Loucy (cell line): ENCODE data around the gene DISC1.

Experiments used
- CTCF ChIP-seq: fragments of 200-600 bp; sonication (generic); conservative IDR thresholded peaks from 2 replicates; pipeline ENCODE4 v1.5.1; 2014; ENCODE audit warnings: mild to moderate bottlenecking, antibody characterized with exemption, low read length
- EZH2phosphoT487 ChIP-seq: fragments of 200-600 bp; IDR thresholded peaks from 2 replicates; pipeline ENCODE4 v1.6.1; 2018; ENCODE audit warnings: antibody characterized with exemption, mild to moderate bottlenecking, moderate library complexity, borderline replicate concordance

- TF ChIP-seq CTCF, result no peak
- no peak for TF ChIP-seq EZH2phosphoT487
Measured at GRCh38 chr1:231990388-231990787, 363.8 kb downstream of the DISC1 start.
